Left kidney (tissue), 2 donors: Measurements from ENCODE around the gene OR56A4. TPM values are rescaled to one million over a fixed set of nuclear protein-coding genes. Genes with fewer than 3 reads are reported as not detected.
"Not testable (repeated sequence)": the region's sequence is repeated elsewhere in the genome, so short reads cannot be mapped to it uniquely, and the experiment has no call there.

Experiments used
- DNase-seq: peaks from one replicate; pipeline ENCODE4 v3.0.0-alpha.2; 2013
- polyA plus RNA-seq: library from polyadenylated mRNA; unstranded; fragments of 120-200 nt; gene quantifications from one replicate; pipeline ENCODE4 v1.2.1, GENCODE V29; 2013; ENCODE audit not compliant: insufficient read length

The OR56A4 gene
- polyA plus RNA-seq, 1 donor: 0.07 TPM

- DNase-seq: not testable (repeated sequence)
Observed at GRCh38 chr11:5960704-5961320, 45.9 kb downstream of the OR56A4 start.

- DNase-seq: no peak
Observed at GRCh38 chr11:5955586-5955985, 51.2 kb downstream of the OR56A4 start.

Other genes with a start within 250 kb of the OR56A4 start
- not detected for gene OR52N5, start 223.6 kb downstream of the OR56A4 start, polyA plus RNA-seq
- not detected for gene OR52N1, start 215.7 kb downstream of the OR56A4 start, polyA plus RNA-seq
- not detected for gene OR52N2, start 198.0 kb downstream of the OR56A4 start, polyA plus RNA-seq
- not detected for gene OR52E6, start 165.0 kb downstream of the OR56A4 start, polyA plus RNA-seq
- gene OR52E8, start 149.3 kb downstream of the OR56A4 start, polyA plus RNA-seq: not detected
- gene OR52E4, start 126.3 kb downstream of the OR56A4 start, polyA plus RNA-seq: not detected
- gene OR52E5, start 113.7 kb downstream of the OR56A4 start, polyA plus RNA-seq: not detected
- gene OR56A3, start 64.7 kb downstream of the OR56A4 start, polyA plus RNA-seq: not detected
- gene OR56A5, start 38.5 kb downstream of the OR56A4 start, polyA plus RNA-seq: not detected
- gene OR52L1, start 20.0 kb downstream of the OR56A4 start, polyA plus RNA-seq: not detected
- not detected for gene OR56A1, start 23.8 kb upstream of the OR56A4 start, polyA plus RNA-seq
- 0.12 TPM for gene OR56B4, start 100.7 kb upstream of the OR56A4 start, polyA plus RNA-seq
- not detected for gene OR52B2, start 163.4 kb upstream of the OR56A4 start, polyA plus RNA-seq
- 0.17 TPM for gene OR52W1, start 192.3 kb upstream of the OR56A4 start, polyA plus RNA-seq
- 0.91 TPM for gene C11orf42, start 198.6 kb upstream of the OR56A4 start, polyA plus RNA-seq
- gene FHIP1B, start 227.7 kb upstream of the OR56A4 start, polyA plus RNA-seq: 62.0 TPM
- 1.1 TPM for gene CNGA4, start 232.1 kb upstream of the OR56A4 start, polyA plus RNA-seq